Measurements from ENCODE around the gene FANCM. TPM values are rescaled to one million over a fixed set of nuclear protein-coding genes. Genes with fewer than 3 reads are reported as not detected.
A peak's percentile ranks its signal among the peaks of the same experiment; 100 is the strongest.

The FANCM gene
- polyA plus RNA-seq: 1 to 10 TPM; 1.7 to 5.5 TPM

- Histone ChIP-seq H3K4me1 (ENCODE audit: control insufficient read depth in 2 of 2, insufficient read depth in 2 of 2, low read length in 1 of 2) (no peaks in the 10 kb centered on the region), H3K27me3 (ENCODE audit: control insufficient read depth in 1 of 2, insufficient read depth in 2 of 2, low read length in 2 of 2) (no peaks in the 10 kb centered on the region), H3K36me3 (ENCODE audit: control insufficient read depth in 2 of 2, insufficient read depth in 2 of 2, low read length in 1 of 2) (no peaks in the 10 kb centered on the region), H3K9me3 (ENCODE audit: control insufficient read depth in 2 of 2, insufficient read depth in 1 of 2, low read depth in 1 of 2, low read length in 1 of 2) (no peaks in the 10 kb centered on the region), H3K4me3 (ENCODE audit: low read depth in 1 of 2, low read length in 2 of 2) (peak within 1 kb of the TSS; percentile 69 to 79), H3K27ac (ENCODE audit: low read depth in 2 of 2, low read length in 1 of 2) (peak within 1 kb of the TSS; percentile 80 to 93)
- 0% methylated on average over 48 of the region's 48 CpGs for WGBS, 2 donors
Measured at GRCh38 chr14:45135659-45136395, at the start of gene FANCM. TSS of gene FANCM (plus strand) at chr14:45135930. CDS start at chr14:45136032, 102 bp downstream.

- Histone ChIP-seq H3K27me3 (ENCODE audit: control insufficient read depth in 1 of 2, insufficient read depth in 2 of 2, low read length in 2 of 2) (no peaks in the 10 kb centered on the region), H3K4me1 (ENCODE audit: control insufficient read depth in 2 of 2, insufficient read depth in 2 of 2, low read length in 1 of 2) (no peaks in the 10 kb centered on the region), H3K4me3 (ENCODE audit: low read depth in 1 of 2, low read length in 2 of 2) (no peak overlapping the region), H3K9me3 (ENCODE audit: control insufficient read depth in 2 of 2, insufficient read depth in 1 of 2, low read depth in 1 of 2, low read length in 1 of 2) (no peaks in the 10 kb centered on the region), H3K36me3 (ENCODE audit: control insufficient read depth in 2 of 2, insufficient read depth in 2 of 2, low read length in 1 of 2) (no peaks in the 10 kb centered on the region), H3K27ac (ENCODE audit: low read depth in 2 of 2, low read length in 1 of 2) (no peak overlapping the region)
- WGBS, 2 donors: 19 to 28% methylated on average over 1 of the region's 1 CpG
Measured at GRCh38 chr14:45089813-45090212, 45.9 kb upstream of the FANCM start.

- Histone ChIP-seq H3K27ac (ENCODE audit: low read depth in 2 of 2, low read length in 1 of 2) (no peak overlapping the region), H3K27me3 (ENCODE audit: control insufficient read depth in 1 of 2, insufficient read depth in 2 of 2, low read length in 2 of 2) (no peaks in the 10 kb centered on the region), H3K36me3 (ENCODE audit: control insufficient read depth in 2 of 2, insufficient read depth in 2 of 2, low read length in 1 of 2) (peaks cover 3 to 5% of the 10 kb centered on the region in 2 donors), H3K4me1 (ENCODE audit: control insufficient read depth in 2 of 2, insufficient read depth in 2 of 2, low read length in 1 of 2) (no peaks in the 10 kb centered on the region), H3K9me3 (ENCODE audit: control insufficient read depth in 2 of 2, insufficient read depth in 1 of 2, low read depth in 1 of 2, low read length in 1 of 2) (no peaks in the 10 kb centered on the region), H3K4me3 (ENCODE audit: low read depth in 1 of 2, low read length in 2 of 2) (no peak overlapping the region)
- WGBS, 2 donors: 77 to 88% methylated on average over 2 of the region's 2 CpGs
Measured at GRCh38 chr14:45091710-45092109, 44.0 kb upstream of the FANCM start.

GRCh38 chr14:45094275-45094674 is 41.5 kb upstream of the FANCM start:
- Histone ChIP-seq H3K4me3 (ENCODE audit: low read depth in 1 of 2, low read length in 2 of 2) (no peak overlapping the region), H3K27me3 (ENCODE audit: control insufficient read depth in 1 of 2, insufficient read depth in 2 of 2, low read length in 2 of 2) (no peaks in the 10 kb centered on the region), H3K27ac (ENCODE audit: low read depth in 2 of 2, low read length in 1 of 2) (no peak overlapping the region), H3K4me1 (ENCODE audit: control insufficient read depth in 2 of 2, insufficient read depth in 2 of 2, low read length in 1 of 2) (no peaks in the 10 kb centered on the region), H3K36me3 (ENCODE audit: control insufficient read depth in 2 of 2, insufficient read depth in 2 of 2, low read length in 1 of 2) (peaks cover 3 to 5% of the 10 kb centered on the region in 2 donors), H3K9me3 (ENCODE audit: control insufficient read depth in 2 of 2, insufficient read depth in 1 of 2, low read depth in 1 of 2, low read length in 1 of 2) (no peaks in the 10 kb centered on the region)
- 93 to 96% methylated on average over 2 of the region's 2 CpGs for WGBS, 2 donors

- Histone ChIP-seq H3K4me3 (ENCODE audit: low read depth in 1 of 2, low read length in 2 of 2) (no peak overlapping the region), H3K9me3 (ENCODE audit: control insufficient read depth in 2 of 2, insufficient read depth in 1 of 2, low read depth in 1 of 2, low read length in 1 of 2) (no peaks in the 10 kb centered on the region), H3K4me1 (ENCODE audit: control insufficient read depth in 2 of 2, insufficient read depth in 2 of 2, low read length in 1 of 2) (no peaks in the 10 kb centered on the region), H3K27ac (ENCODE audit: low read depth in 2 of 2, low read length in 1 of 2) (no peak overlapping the region), H3K36me3 (ENCODE audit: control insufficient read depth in 2 of 2, insufficient read depth in 2 of 2, low read length in 1 of 2) (peaks cover 3 to 5% of the 10 kb centered on the region in 2 donors), H3K27me3 (ENCODE audit: control insufficient read depth in 1 of 2, insufficient read depth in 2 of 2, low read length in 2 of 2) (no peaks in the 10 kb centered on the region)
- 87 to 92% methylated on average over 4 of the region's 4 CpGs for WGBS, 2 donors
Measured at GRCh38 chr14:45095143-45095542, 40.6 kb upstream of the FANCM start.

GRCh38 chr14:45096218-45096617 is 39.5 kb upstream of the FANCM start:
- no peak overlapping the region for H3K27ac ChIP-seq (ENCODE audit: low read depth in 2 of 2, low read length in 1 of 2)
- H3K4me1 ChIP-seq (ENCODE audit: control insufficient read depth in 2 of 2, insufficient read depth in 2 of 2, low read length in 1 of 2): no peaks in the 10 kb centered on the region
- H3K9me3 ChIP-seq (ENCODE audit: control insufficient read depth in 2 of 2, insufficient read depth in 1 of 2, low read depth in 1 of 2, low read length in 1 of 2): no peaks in the 10 kb centered on the region
- H3K36me3 ChIP-seq (ENCODE audit: control insufficient read depth in 2 of 2, insufficient read depth in 2 of 2, low read length in 1 of 2): peaks cover 3 to 5% of the 10 kb centered on the region in 2 donors
- WGBS, 2 donors: 88 to 97% methylated on average over 4 of the region's 4 CpGs
- no peaks in the 10 kb centered on the region for H3K27me3 ChIP-seq (ENCODE audit: control insufficient read depth in 1 of 2, insufficient read depth in 2 of 2, low read length in 2 of 2)
- no peak overlapping the region for H3K4me3 ChIP-seq (ENCODE audit: low read depth in 1 of 2, low read length in 2 of 2)

- Histone ChIP-seq H3K4me3 (ENCODE audit: low read depth in 1 of 2, low read length in 2 of 2) (no peak overlapping the region), H3K9me3 (ENCODE audit: control insufficient read depth in 2 of 2, insufficient read depth in 1 of 2, low read depth in 1 of 2, low read length in 1 of 2) (no peaks in the 10 kb centered on the region), H3K27ac (ENCODE audit: low read depth in 2 of 2, low read length in 1 of 2) (no peak overlapping the region), H3K4me1 (ENCODE audit: control insufficient read depth in 2 of 2, insufficient read depth in 2 of 2, low read length in 1 of 2) (no peaks in the 10 kb centered on the region), H3K27me3 (ENCODE audit: control insufficient read depth in 1 of 2, insufficient read depth in 2 of 2, low read length in 2 of 2) (no peaks in the 10 kb centered on the region), H3K36me3 (ENCODE audit: control insufficient read depth in 2 of 2, insufficient read depth in 2 of 2, low read length in 1 of 2) (peaks cover 3 to 4% of the 10 kb centered on the region in 2 donors)
Measured at GRCh38 chr14:45103806-45104205, 31.9 kb upstream of the FANCM start.

GRCh38 chr14:45104561-45104960 is 31.2 kb upstream of the FANCM start:
- no peaks in the 10 kb centered on the region for H3K9me3 ChIP-seq (ENCODE audit: control insufficient read depth in 2 of 2, insufficient read depth in 1 of 2, low read depth in 1 of 2, low read length in 1 of 2)
- H3K4me3 ChIP-seq (ENCODE audit: low read depth in 1 of 2, low read length in 2 of 2): no peak overlapping the region
- WGBS, 2 donors: 61 to 94% methylated on average over 1 of the region's 1 CpG
- no peaks in the 10 kb centered on the region for H3K4me1 ChIP-seq (ENCODE audit: control insufficient read depth in 2 of 2, insufficient read depth in 2 of 2, low read length in 1 of 2)
- no peak overlapping the region for H3K27ac ChIP-seq (ENCODE audit: low read depth in 2 of 2, low read length in 1 of 2)
- peaks cover 3 to 4% of the 10 kb centered on the region in 2 donors for H3K36me3 ChIP-seq (ENCODE audit: control insufficient read depth in 2 of 2, insufficient read depth in 2 of 2, low read length in 1 of 2)
- no peaks in the 10 kb centered on the region for H3K27me3 ChIP-seq (ENCODE audit: control insufficient read depth in 1 of 2, insufficient read depth in 2 of 2, low read length in 2 of 2)

GRCh38 chr14:45112896-45113781 is 22.6 kb upstream of the FANCM start:
- 79 to 84% methylated on average over 6 of the region's 6 CpGs for WGBS, 2 donors
- H3K36me3 ChIP-seq (ENCODE audit: control insufficient read depth in 2 of 2, insufficient read depth in 2 of 2, low read length in 1 of 2): peaks cover 3 to 4% of the 10 kb centered on the region in 2 donors
- no peak overlapping the region for H3K27ac ChIP-seq (ENCODE audit: low read depth in 2 of 2, low read length in 1 of 2)

More at GRCh38 chr14:45112896-45113781, 22.6 kb upstream of the FANCM start:
- H3K4me1 ChIP-seq (ENCODE audit: control insufficient read depth in 2 of 2, insufficient read depth in 2 of 2, low read length in 1 of 2): no peaks in the 10 kb centered on the region
- no peaks in the 10 kb centered on the region for H3K9me3 ChIP-seq (ENCODE audit: control insufficient read depth in 2 of 2, insufficient read depth in 1 of 2, low read depth in 1 of 2, low read length in 1 of 2)
- no peak overlapping the region for H3K4me3 ChIP-seq (ENCODE audit: low read depth in 1 of 2, low read length in 2 of 2)
- H3K27me3 ChIP-seq (ENCODE audit: control insufficient read depth in 1 of 2, insufficient read depth in 2 of 2, low read length in 2 of 2): no peaks in the 10 kb centered on the region
